GM21526 (cell line): ENCODE measurements around the gene HOXA11.

Source experiments
- ATAC-seq: cut with Tn5 transposase; IDR thresholded peaks from one replicate; pipeline ENCODE4 v1.9.1; 2021; ENCODE audit warnings: moderate library complexity; ENCODE audit not compliant: unreplicated experiment, low FRiP score

Gene HOXA11

DNA sequence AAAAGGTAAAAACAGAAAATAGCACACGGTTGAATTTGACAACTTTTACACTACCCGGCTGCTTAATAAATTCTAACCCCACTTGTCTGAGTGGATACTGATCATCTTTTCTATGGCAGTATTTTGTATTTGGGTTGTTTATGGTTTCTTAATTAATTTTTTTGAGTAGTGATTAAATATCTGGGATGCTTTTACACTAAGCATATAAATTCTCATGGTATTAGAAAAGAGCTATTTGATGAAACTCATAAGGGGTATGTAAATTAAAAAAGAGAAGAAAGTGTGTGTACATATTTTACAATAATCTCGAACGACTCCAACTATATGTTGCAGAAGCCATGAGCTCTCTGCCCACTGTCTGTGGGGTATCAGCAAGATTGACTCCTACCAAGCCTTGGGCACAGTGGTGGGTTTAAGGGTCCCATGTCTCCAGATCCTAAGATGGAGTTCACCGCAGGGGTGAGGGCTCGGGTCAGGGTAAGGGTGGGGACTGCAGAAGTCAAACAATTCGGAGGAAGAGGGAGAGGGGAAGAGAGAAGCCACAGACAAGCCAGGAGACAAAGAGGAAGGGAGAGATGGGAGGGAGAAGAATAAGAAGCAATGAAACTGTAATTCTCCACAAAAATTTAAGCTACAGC is 22.4 kb upstream of the HOXA11 start:
- ATAC-seq = no peak

DNA sequence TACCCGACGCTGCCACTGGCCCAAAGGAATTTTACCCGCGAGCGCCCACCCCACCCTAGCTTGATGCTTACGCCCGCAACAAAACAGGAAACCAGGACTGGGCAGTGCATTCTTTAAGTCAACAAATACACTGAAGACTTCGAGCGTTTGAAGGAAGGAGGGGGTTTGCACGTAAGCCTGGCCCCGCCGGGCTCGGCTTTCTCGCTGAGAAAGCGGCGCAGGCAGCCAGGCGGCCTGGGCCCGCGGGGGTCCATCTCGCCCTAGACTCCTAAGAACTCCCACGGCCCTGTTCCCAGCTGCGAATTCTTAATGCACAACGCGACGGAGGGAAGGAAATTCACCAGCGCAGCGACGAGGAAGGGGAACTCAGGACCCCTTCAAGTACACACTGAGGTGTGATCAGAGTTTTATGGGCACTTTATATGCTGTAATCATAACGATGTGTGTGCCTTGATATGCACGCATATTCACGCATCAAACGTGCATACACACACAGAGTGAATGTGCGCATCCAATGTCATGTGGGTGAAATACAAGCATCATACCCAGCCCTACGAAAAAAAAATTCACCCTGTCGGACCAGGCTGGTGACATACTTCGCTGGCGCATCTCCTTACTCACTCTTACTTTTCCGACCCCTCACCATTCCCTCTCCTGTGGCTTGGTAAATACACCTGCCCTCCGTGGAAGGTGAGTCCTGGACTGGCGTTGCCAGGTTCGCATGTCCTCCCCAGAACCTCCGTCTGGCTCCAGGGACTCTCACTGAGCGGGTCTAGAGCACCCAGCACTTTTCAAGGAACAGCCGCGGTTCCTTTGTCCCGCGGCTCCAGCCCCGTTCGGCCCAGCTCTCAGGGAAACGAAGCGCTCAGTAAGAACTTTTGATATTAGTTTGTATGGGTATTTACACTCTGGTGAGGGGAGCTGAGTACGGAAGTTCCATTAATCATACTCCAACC is 20.6 kb upstream of the HOXA11 start:
- ATAC-seq = no peak

DNA sequence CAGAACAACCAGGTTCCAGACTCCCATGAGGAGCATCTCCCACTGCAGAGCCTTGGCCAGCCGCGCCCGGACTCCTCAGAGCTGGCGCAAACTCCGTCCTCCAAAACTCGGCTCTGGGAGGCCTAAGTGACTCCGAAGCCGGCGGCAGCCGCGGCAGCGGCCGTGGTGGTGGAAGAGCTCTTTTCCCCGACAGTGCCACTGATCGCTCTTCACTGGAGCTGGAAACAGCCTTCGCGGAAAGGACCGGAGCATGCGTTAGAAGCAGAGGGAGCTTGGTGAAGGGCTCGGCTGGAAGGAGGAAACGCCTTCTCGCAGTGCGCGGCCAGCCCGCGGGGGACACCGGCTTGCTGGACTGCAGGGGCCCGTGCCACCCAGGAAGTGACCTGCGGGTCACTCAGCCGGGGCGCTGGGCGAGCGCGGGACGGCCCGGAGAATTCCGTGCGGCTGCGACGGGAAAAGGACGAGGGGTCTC is 19.9 kb upstream of the HOXA11 start:
- ATAC-seq = no peak

DNA sequence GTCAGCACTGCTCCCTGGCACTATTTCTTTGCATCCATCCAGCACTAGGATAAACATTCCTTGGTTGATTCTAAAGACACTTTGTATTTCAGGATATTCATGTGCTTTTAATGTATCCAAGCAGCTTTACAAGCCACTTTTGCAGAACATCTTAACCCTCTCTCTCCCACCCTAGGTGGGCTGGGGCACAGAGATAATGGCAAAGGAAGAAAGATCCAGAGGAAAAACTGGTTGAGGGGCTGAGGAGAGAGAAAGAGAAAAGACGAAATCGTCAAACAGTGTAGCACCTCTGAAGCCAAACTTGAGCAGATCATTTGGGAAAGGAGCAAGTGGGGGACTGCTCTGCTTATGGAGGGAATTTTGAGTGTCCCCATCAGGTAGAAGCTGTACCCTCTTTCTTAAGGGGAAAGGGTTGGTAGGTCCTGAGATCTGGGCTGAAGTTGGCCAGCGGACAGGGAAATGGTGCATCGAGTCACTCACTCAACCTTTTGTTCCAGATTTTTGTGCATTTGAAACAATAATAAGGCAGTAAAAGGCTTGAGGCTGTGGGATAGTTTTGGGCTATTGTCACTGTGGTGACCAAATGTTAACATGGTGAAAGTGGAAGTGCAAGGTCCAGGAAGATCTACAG is 19.0 kb upstream of the HOXA11 start:
- no peak for ATAC-seq

DNA sequence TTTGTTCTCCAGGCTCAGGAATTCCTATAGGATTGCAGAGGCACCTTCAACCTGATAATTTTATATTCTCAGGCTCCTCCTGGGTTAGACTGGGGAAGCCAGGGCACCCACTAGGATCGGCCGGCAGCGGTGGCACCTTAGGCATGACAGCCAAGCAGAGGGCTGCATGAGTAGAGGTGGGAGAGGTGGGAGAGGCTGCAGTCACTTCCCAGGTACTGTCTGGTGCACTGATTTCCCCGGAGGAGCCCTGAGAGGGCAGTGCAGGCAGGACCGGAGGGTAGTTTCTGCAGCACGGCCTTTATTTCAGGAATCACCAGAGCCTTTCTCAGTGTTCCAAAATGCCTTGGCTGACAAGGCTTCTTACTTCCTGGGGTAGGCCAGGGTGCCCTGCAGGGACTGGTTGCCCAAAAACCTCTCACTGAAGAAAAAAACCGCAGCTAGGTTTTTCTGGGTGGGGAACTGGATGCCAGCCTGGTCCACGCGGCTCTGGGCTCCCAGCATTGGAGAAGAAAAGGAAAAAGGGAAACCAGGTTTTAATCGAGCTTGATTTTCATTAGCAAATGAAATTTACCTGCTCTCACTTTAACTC is 18.4 kb upstream of the HOXA11 start:
- no peak for ATAC-seq

DNA sequence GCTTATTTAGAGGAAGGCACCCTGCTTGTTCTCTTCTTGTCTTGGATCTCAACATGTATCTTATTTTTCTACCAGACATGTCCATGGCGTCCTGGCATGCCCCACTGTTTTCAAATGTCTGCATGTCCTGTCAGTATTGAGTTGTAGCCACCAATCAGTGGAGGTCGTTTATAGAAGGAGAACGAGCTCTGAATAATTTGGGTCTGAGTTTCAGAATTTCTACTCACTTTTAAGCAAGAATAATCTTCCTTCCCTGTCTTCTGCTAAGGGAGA is 17.8 kb upstream of the HOXA11 start:
- no peak for ATAC-seq

DNA sequence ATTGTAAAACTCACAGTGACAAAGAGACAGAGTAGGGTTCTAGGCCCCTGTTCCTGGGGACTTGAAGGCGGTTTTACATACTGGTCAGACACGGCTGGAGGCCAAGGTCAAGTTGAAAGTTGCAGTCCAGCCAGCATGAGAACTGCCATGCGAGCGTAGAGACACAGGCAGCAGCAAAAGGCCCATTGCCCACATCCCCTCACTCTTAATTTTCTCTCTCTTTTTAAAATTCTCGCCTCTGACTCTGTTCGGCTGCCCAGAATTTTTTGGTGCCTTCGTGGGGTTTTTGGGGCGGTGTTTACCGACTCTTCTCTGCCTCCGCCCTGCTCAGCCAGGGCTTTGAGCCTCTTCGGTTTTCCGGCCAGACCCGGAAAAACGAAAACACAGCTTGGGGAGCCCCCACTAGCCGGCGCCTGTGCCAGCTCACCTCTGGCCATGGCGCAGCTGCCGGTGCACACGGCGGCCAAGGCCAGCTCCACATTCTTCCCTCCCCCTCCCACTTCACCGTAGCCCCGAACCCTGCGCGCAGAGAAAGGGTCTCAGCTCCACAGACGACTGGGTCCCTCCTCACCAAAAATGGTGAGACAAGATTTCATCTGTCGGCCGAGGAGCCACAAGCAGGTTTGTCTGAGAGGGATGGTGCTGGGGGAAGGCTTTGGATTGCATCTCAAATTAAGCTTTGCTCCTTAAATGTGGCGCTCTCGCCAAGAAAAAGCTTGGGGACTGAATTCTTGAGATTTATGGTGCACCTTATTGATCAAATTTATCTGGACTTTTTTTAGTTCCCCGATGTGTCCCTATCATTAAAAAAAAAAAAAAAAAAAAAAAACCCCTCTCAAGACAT is 17.2 kb upstream of the HOXA11 start:
- ATAC-seq = no peak

DNA sequence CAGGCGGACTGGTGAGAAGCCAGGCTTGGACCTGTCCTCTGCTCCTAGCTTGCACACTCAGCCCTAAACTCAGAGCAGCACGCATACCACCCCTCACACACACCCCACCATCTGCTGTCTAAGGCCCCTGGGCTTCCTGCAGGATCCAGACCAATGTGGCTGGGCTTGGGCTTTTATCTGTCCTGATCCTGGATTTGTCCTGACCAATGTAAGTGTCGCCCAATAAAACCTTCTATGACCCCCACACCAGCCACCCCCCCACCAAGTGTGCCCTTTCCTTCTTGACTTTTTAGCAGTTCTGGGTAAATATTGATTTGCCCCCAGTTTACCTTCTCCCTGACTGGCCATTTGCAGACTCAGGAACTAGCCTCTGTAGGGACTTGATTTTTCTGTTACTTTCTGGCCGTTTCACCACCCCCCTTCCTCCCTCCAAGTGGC is 16.6 kb upstream of the HOXA11 start:
- ATAC-seq = no peak

DNA sequence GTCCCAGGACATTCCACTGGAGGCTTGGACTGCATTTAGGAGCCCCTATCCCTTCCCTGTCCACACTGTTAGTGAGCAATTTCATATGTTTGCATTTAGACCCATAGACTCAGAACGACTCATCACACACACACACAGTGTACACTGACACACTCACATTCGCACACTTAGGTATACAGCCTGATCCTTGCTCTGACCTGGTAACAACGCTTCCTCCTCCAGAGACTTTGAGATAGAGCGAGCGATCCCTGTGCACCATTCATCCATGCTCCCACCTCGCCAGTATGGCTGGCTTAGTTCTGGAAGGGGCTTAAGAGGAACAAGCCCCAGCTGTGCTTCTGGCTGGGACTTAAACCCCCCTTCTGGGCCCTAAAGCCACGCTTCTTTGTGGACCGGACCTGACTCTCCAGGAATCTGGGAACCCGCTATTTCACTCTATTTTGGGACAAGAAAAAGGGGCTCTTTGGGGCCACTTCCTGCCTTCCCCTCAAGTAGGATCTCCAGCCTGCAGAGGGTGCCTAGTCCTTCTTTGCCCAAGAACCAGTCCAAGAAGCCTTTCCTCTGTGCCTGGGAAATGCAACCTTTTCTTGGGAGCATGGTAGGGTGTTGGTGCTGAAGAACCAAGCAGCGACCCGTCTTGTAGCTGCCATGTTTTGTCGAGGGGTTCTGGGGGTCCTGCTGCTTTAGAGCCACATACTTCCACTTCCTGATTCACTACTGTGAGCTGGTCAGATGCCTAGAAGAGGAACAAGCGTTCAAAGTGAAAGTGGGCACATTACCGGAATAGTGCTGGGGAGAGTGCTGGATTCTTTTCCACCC is 15.9 kb upstream of the HOXA11 start:
- no peak for ATAC-seq

DNA sequence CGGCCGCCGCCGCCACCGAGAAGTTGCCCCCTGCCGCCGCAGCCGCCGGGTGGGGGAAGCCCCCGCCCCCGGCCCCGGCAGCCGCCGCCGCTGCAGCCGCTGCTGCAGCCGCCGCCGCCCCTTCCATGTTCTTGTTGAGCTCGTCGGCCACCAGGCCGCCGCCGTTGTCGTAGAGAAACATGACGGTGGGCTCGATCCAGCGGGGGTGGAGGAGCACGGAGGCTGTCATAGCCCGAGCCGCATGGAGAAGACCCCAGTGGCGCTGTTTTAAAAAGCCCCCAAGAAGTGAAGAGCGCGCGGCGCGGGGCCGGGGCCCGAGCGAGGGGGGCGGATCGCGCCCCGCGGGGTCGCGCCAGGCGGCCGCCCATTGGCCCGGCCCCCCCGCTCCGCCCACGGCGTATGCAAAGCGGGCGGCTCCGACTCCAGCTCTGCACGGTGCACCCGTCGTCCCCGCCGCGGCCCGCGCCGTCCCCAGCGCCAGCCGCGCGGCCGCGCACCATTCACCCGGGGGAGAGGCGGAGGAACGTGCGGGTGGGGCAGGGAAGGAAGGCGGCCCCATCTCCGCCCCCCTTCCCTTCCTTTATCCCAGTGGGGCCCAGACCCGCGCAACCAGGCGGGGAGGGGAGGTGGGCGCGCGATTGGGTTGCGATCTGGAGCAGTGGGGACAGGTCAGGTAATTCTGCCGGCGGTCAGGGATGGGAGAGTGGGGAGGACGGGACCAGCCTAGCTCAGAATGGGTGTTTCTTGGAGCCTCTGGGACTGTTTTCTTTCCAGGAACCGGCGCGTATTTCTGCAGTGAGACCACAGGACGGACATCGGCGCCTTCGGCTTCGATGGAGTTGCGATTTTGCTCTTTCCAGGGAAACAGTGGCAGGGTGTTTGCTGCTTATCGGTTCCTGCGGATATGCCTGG is 15.1 kb upstream of the HOXA11 start, which contains the start of gene HOXA13:
Gene HOXA13 (minus strand): TSS at position 243 of the 912 bp plus-strand sequence. CDS start 14 bp downstream, at position 229.
- ATAC-seq = no peak

DNA sequence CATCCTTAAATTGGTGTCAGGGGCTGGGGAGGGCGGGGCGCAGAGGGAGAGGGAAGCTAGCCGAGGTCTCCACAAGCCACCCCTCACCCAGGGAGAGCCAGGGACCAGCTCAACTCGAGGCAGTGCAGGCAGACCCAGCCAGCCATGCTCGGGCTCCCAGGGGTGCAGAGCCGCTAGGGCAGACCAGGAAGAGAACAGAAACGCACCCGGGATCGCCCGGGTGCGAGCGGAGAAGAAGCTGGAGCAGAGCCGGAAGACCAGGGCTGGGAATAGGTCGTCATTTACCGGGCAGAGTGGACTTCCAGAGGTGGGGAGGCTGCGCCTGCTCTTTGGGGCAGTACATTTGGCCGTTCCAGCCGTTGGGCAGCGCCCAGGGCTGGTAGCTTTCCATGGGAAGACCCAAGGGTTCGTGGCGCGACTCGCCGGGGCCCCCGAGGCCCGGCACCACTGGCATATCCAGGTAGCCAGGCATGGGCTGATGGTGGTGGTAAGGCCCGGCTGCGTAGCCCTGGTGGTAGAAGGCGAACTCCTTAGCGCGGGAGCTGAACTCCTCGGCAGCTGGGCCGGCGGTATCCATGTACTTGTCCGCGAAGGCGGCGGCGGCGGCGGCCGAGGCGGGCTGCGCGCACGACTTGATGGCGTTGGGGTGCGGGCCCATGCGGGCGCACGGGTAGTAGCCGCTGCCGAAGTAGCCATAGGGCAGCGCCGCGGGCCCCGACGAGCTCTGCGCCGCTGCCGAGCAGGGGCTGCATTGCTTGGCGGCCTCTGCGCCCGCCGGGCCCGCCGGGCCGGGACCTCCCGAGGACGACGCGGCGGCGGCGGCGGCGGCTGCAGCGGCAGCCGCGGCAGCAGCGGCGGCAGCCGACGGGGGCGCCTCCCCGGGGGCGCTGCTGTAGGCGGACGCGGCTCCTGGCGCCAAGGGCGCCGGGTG is 14.1 kb upstream of the HOXA11 start:
- no peak for ATAC-seq

DNA sequence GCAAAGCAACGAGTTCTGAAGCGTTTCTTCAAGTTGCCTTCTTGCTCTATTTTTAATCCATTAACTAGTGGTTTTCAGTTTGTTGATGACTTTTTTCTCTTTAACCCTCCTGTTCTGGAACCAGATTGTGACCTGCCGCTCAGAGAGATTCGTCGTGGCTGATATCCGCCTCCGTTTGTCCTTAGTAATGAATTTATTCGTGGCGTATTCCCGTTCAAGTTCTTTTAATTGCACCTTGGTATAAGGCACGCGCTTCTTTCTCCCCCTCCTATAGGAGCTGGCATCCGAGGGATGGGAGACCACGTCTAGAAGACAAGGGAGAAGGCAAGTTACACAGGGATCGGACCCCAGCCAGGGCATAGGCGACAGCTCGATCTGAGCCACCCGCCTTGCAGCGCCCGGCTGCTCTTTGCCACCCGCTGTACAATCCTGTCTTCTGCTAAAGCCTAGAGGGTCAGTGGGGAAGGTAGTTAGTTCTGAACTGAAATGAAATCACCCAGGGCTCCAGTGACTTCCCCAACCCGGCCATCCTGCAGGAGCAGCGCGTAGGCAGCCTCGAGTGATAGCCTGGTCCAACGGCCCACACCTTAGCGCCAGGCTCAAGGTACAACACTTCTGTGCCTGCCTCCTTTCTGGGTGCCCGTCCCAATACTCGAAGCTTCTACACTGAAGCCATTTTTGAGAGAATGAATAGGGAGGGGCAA is 13.3 kb upstream of the HOXA11 start:
- ATAC-seq = no peak

DNA sequence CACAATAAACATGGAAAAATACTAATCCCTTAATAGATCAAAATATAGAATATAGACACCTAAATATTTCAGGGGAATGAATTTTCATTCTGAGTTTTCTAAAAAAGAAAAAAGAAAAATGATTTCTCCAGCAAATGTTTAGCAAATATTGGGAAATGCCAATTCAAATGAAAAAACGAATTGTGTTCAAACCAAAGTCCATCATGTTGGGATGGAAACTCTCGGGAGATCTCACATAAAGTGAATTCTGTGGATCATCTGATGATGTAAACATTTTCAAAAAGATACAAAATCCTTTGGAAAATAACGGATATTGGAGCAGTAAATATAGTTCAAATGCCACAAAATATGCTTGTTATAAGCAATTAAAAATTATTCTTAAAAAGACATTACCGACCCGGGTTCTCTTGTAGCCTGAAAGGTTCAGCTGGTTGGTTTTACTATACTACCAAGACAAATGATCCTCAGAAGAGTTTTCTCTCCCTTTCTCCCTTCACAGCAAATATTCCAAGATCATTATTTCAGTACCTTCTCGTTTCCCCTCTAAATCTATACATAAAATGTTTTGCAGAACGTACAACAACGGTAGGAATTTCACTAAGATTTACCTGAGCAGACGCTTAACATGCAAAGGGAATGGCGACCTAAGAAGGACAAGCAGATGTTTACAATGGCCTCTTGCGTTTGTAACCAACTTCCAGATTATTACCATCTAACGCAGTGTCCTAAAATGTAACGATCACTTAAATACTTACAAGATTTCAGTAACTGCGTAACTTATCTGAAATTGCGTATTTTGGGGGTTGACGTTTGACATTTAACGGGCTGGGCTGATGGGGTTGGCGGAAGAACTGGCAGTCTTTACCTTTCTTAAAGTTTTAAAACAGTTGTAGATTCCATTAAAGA is 12.4 kb upstream of the HOXA11 start:
- ATAC-seq = no peak

DNA sequence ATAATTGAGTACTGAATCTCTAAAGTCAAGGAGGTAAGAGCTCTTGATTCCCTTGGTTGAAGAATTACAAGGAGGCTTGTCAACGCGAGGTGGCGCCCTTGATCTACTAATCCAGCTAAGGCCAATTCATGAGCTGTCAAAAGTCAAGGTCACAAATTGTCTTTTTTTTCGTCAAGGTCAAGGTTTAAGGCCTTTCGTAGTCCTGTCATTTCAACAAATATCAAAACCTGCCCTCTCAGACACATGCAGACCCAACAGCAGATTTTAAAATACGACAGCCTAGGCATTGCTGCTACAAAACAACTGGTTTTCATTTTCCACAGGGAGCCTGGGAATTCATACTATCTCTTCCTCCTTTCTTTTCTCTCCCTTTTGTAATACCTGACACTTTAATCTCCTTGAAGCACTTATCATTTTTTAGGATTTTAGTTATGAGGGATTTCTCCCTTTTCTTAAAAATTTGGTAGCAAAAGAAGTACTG is 11.3 kb upstream of the HOXA11 start:
- ATAC-seq = no peak

DNA sequence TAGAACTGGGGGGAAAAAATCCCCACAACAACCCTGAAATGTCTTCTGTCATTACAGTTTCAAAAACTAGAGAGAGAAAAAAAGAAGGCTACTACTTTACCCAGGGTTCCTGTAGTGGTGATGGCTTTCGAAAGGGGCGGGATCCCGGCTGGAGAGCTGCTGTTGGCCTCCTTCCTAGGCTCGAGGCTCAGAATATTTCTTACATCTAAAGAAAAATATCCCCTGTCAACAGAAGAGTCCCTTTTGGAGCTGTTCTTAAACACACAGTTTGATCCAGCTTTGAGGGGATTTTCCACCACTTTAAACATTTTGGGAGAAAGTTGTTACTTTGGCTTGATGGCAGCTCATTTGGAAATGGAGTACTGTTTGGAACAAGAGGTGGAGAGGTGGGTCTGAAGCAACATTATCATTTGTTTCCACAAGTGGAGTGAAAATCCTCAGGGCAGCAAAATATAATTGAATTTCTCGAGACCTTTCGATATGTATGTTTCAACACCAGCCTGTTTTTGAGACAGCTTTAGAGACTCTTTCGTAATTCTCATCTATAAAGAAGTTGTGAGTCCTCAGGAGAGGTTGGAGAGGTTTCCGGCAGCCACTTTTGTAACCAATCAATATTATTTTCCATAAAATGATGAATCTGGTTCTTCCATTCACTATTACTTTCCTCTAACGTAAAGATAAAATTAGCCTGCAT is 9.8 kb upstream of the HOXA11 start:
- ATAC-seq = no peak
